Measurements from ENCODE around the gene STK25. TPM values are rescaled to one million over a fixed set of nuclear protein-coding genes. Genes with fewer than 3 reads are reported as not detected.
"Not testable (repeated sequence)": the region's sequence is repeated elsewhere in the genome, so short reads cannot be mapped to it uniquely, and the experiment has no call there.

The STK25 gene
- polyA plus RNA-seq, 1 donor from 2014 or later = 580 TPM

- peak overlapping the region; percentile 83 for H3K9ac ChIP-seq (ENCODE audit: low read length)
- peaks cover 27% of the 10 kb centered on the region for H3K79me2 ChIP-seq (replicated peaks; ENCODE audit: insufficient read depth, low read length)
- no peaks in the 10 kb centered on the region for H3F3A ChIP-seq (ENCODE audit: insufficient read depth, low read length, poor library complexity, severe bottlenecking)
- H3K9me2 ChIP-seq (ENCODE audit: insufficient read depth, low read length) = no peaks in the 10 kb centered on the region
- H3K4me2 ChIP-seq (ENCODE audit: low read length) = peak overlapping the region; percentile 38
- peak overlapping the region; percentile 68 for H3K27ac ChIP-seq (ENCODE audit: low read length)
- H3K36me3 ChIP-seq (ENCODE audit: insufficient read depth, low read length) = no peaks in the 10 kb centered on the region
- peaks cover 7% of the 10 kb centered on the region for H4K20me1 ChIP-seq (ENCODE audit: insufficient read depth)
- H3K9me3 ChIP-seq (ENCODE audit: low read length) = no peaks in the 10 kb centered on the region
- H3K27me3 ChIP-seq (ENCODE audit: insufficient read depth, low read depth, low read length) = no peaks in the 10 kb centered on the region
- H3K4me3 ChIP-seq (ENCODE audit: low read length) = peak overlapping the region; percentile 99
- no peak overlapping the region for H2AFZ ChIP-seq (ENCODE audit: low read depth, low read length)
- no peak for TF ChIP-seq SMC3 (conservative IDR thresholded peaks at IDR 0.05; ENCODE audit: poor library complexity)
- TF ChIP-seq EP300 (conservative IDR thresholded peaks at IDR 0.05; ENCODE audit: poor library complexity, severe bottlenecking) = no peak
- no peak for TF ChIP-seq CTCF (IDR thresholded peaks at IDR 0.05; ENCODE audit: poor library complexity, severe bottlenecking)
- no peak for TF ChIP-seq EZH2 (IDR thresholded peaks at IDR 0.05; ENCODE audit: borderline replicate concordance, insufficient read depth, low read length, poor library complexity, severe bottlenecking)
- no peak for TF ChIP-seq REST (IDR thresholded peaks at IDR 0.05; ENCODE audit: borderline replicate concordance)
- TF ChIP-seq POLR2AphosphoS5 (IDR thresholded peaks at IDR 0.05) = no peak
- no peak for TF ChIP-seq TAF1 (IDR thresholded peaks at IDR 0.05; ENCODE audit: low read depth)
- no peak for TF ChIP-seq RAD21 (conservative IDR thresholded peaks at IDR 0.05)
- TF ChIP-seq MXI1 (conservative IDR thresholded peaks at IDR 0.05; ENCODE audit: poor library complexity, severe bottlenecking) = no peak
Observed at GRCh38 chr2:241506793-241507429, 1.5 kb downstream of the STK25 start.

GRCh38 chr2:241506317-241506716 is 2.1 kb downstream of the STK25 start:
- H3K27me3 ChIP-seq (ENCODE audit: insufficient read depth, low read depth, low read length); H3K9ac ChIP-seq (ENCODE audit: low read length); H3K4me3 ChIP-seq (ENCODE audit: low read length); H3K4me2 ChIP-seq (ENCODE audit: low read length); H4K20me1 ChIP-seq (ENCODE audit: insufficient read depth); H3K36me3 ChIP-seq (ENCODE audit: insufficient read depth, low read length); H3K27ac ChIP-seq (ENCODE audit: low read length); H2AFZ ChIP-seq (ENCODE audit: low read depth, low read length); H3F3A ChIP-seq (ENCODE audit: insufficient read depth, low read length, poor library complexity, severe bottlenecking); H3K9me2 ChIP-seq (ENCODE audit: insufficient read depth, low read length); H3K9me3 ChIP-seq (ENCODE audit: low read length): not testable (repeated sequence)
- peaks cover 27% of the 10 kb centered on the region for H3K79me2 ChIP-seq (replicated peaks; ENCODE audit: insufficient read depth, low read length)
